ENCODE results near the gene EFNA2. TPM values are rescaled to one million over a fixed set of nuclear protein-coding genes. Genes with fewer than 3 reads are reported as not detected.

The EFNA2 gene
- total and polyA plus RNA-seq, 2 experiments from 2014 or later, result 2.7 to 10.3 TPM

- H3K4me1 Mint-ChIP-seq, result peaks cover 36% of the 10 kb centered on the region
- Histone ChIP-seq H3K27me3 (ENCODE audit: insufficient read depth) (no peaks in the 10 kb centered on the region), H3F3A (replicated peaks; ENCODE audit: low read depth) (peaks cover 50% of the 10 kb centered on the region), H3K4me2 (no peak overlapping the region), H3K9me2 (ENCODE audit: insufficient read depth) (no peaks in the 10 kb centered on the region), H3K27ac (ENCODE audit: low read depth) (no peak overlapping the region; the same call in 1 of the 2 replicates), H3K79me2 (replicated peaks; ENCODE audit: insufficient read depth) (peaks cover 50% of the 10 kb centered on the region), H3K4me3 (no peak overlapping the region), H4K20me1 (replicated peaks; ENCODE audit: insufficient read depth) (peaks cover 35% of the 10 kb centered on the region), H2AFZ (no peak overlapping the region), H3K4me1 (ENCODE audit: insufficient read depth) (peaks cover 19% of the 10 kb centered on the region), H3K36me3 (ENCODE audit: insufficient read depth) (peaks cover 19% of the 10 kb centered on the region)
- peaks cover 75% of the 10 kb centered on the region for H3K36me3 Mint-ChIP-seq (ENCODE audit: low read depth)
- H3K9me3 Mint-ChIP-seq, result no peaks in the 10 kb centered on the region; the same call in 2 of the 3 replicates
- H3K4me3 Mint-ChIP-seq, result no peak overlapping the region
- ATAC-seq (no peak), DNase-seq (ENCODE audit: low spot score) (no peak)
- H3K27me3 Mint-ChIP-seq (ENCODE audit: insufficient read depth, low read depth, poor library complexity), result peaks cover 25% of the 10 kb centered on the region
- no peak for TF ChIP-seq EZH2phosphoT487 (IDR thresholded peaks at IDR 0.05; ENCODE audit: unreplicated experiment)
- no peak for TF ChIP-seq ETS1 (IDR thresholded peaks at IDR 0.05)
- H3K27ac Mint-ChIP-seq, result no peak overlapping the region
Measured at GRCh38 chr19:1254081-1254527, 31.6 kb upstream of the EFNA2 start.

GRCh38 chr19:1254530-1255185 lies 31.0 kb upstream of the EFNA2 start:
- Histone ChIP-seq H4K20me1 (replicated peaks; ENCODE audit: insufficient read depth) (peaks cover 35% of the 10 kb centered on the region), H3K4me3 (no peak overlapping the region), H3K79me2 (replicated peaks; ENCODE audit: insufficient read depth) (peaks cover 50% of the 10 kb centered on the region), H3K27me3 (ENCODE audit: insufficient read depth) (no peaks in the 10 kb centered on the region), H3F3A (replicated peaks; ENCODE audit: low read depth) (peaks cover 56% of the 10 kb centered on the region), H3K4me2 (no peak overlapping the region), H2AFZ (no peak overlapping the region), H3K36me3 (ENCODE audit: insufficient read depth) (peaks cover 19% of the 10 kb centered on the region), H3K9me2 (ENCODE audit: insufficient read depth) (no peaks in the 10 kb centered on the region), H3K27ac (ENCODE audit: low read depth) (0 out of 2 replicates have a peak overlapping the region, but pooled peaks have one; percentile 55), H3K4me1 (ENCODE audit: insufficient read depth) (peaks cover 25% of the 10 kb centered on the region)
- Mint-ChIP-seq H3K9me3 (no peaks in the 10 kb centered on the region; the same call in 1 of the 3 replicates), H3K4me1 (peaks cover 40% of the 10 kb centered on the region), H3K27ac (peak overlapping the region; percentile 74), H3K27me3 (ENCODE audit: insufficient read depth, low read depth, poor library complexity) (peaks cover 29% of the 10 kb centered on the region), H3K36me3 (ENCODE audit: low read depth) (peaks cover 74% of the 10 kb centered on the region), H3K4me3 (peak overlapping the region; percentile 14; the same call in 1 of the 3 replicates)
- ATAC-seq (no peak), DNase-seq (ENCODE audit: low spot score) (no peak)
- TF ChIP-seq EZH2phosphoT487 (IDR thresholded peaks at IDR 0.05; ENCODE audit: unreplicated experiment) (no peak), ZNF114 (CRISPR knock-in tag; IDR thresholded peaks at IDR 0.05) (no peak), JUNB (IDR thresholded peaks at IDR 0.05; ENCODE audit: unreplicated experiment) (no peak), ZNF331 (CRISPR knock-in tag; IDR thresholded peaks at IDR 0.05; ENCODE audit: low read depth) (no peak), NANOG (IDR thresholded peaks at IDR 0.05; ENCODE audit: borderline replicate concordance) (no peak), EZH2 (IDR thresholded peaks at IDR 0.05; ENCODE audit: low read depth, unreplicated experiment) (no peak), ETS1 (IDR thresholded peaks at IDR 0.05) (no peak)
- TF ChIP-seq, protein P1, sequence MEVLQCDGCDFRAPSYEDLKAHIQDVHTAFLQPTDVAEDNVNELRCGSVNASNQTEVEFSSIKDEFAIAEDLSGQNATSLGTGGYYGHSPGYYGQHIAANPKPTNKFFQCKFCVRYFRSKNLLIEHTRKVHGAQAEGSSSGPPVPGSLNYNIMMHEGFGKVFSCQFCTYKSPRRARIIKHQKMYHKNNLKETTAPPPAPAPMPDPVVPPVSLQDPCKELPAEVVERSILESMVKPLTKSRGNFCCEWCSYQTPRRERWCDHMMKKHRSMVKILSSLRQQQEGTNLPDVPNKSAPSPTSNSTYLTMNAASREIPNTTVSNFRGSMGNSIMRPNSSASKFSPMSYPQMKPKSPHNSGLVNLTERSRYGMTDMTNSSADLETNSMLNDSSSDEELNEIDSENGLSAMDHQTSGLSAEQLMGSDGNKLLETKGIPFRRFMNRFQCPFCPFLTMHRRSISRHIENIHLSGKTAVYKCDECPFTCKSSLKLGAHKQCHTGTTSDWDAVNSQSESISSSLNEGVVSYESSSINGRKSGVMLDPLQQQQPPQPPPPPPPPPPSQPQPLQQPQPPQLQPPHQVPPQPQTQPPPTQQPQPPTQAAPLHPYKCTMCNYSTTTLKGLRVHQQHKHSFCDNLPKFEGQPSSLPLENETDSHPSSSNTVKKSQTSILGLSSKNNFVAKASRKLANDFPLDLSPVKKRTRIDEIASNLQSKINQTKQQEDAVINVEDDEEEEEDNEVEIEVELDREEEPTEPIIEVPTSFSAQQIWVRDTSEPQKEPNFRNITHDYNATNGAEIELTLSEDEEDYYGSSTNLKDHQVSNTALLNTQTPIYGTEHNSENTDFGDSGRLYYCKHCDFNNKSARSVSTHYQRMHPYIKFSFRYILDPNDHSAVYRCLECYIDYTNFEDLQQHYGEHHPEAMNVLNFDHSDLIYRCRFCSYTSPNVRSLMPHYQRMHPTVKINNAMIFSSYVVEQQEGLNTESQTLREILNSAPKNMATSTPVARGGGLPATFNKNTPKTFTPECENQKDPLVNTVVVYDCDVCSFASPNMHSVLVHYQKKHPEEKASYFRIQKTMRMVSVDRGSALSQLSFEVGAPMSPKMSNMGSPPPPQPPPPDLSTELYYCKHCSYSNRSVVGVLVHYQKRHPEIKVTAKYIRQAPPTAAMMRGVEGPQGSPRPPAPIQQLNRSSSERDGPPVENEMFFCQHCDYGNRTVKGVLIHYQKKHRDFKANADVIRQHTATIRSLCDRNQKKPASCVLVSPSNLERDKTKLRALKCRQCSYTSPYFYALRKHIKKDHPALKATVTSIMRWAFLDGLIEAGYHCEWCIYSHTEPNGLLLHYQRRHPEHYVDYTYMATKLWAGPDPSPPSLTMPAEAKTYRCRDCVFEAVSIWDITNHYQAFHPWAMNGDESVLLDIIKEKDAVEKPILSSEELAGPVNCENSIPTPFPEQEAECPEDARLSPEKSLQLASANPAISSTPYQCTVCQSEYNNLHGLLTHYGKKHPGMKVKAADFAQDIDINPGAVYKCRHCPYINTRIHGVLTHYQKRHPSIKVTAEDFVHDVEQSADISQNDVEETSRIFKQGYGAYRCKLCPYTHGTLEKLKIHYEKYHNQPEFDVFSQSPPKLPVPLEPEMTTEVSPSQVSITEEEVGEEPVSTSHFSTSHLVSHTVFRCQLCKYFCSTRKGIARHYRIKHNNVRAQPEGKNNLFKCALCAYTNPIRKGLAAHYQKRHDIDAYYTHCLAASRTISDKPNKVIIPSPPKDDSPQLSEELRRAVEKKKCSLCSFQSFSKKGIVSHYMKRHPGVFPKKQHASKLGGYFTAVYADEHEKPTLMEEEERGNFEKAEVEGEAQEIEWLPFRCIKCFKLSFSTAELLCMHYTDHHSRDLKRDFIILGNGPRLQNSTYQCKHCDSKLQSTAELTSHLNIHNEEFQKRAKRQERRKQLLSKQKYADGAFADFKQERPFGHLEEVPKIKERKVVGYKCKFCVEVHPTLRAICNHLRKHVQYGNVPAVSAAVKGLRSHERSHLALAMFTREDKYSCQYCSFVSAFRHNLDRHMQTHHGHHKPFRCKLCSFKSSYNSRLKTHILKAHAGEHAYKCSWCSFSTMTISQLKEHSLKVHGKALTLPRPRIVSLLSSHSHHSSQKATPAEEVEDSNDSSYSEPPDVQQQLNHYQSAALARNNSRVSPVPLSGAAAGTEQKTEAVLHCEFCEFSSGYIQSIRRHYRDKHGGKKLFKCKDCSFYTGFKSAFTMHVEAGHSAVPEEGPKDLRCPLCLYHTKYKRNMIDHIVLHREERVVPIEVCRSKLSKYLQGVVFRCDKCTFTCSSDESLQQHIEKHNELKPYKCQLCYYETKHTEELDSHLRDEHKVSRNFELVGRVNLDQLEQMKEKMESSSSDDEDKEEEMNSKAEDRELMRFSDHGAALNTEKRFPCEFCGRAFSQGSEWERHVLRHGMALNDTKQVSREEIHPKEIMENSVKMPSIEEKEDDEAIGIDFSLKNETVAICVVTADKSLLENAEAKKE (CRISPR knock-in tag; IDR thresholded peaks at IDR 0.05), result no peak

Measured in GM23338 (cell line).